ENCODE measurements around the gene UBE2Q1. TPM values are rescaled to one million over a fixed set of nuclear protein-coding genes. Genes with fewer than 3 reads are reported as not detected.

The UBE2Q1 gene
- 10 to 100 TPM; 24.7 to 43.7 TPM for total RNA-seq

GRCh38 chr1:154557939-154558719 lies at the start of gene UBE2Q1:
UBE2Q1 (minus strand) TSS chr1:154558662; CDS start chr1:154558553, 109 bp downstream.
- peaks cover 6% of the 10 kb centered on the region for H3K4me1 ChIP-seq (replicated peaks)
- peak within 1 kb of the TSS; percentile 85 to 88 for H3K4me3 ChIP-seq
- under 1% methylated on average over 19 of the region's 69 CpGs for WGBS
- H3K27me3 ChIP-seq (replicated peaks; ENCODE audit: insufficient read depth): no peaks in the 10 kb centered on the region
- TF ChIP-seq POLR2AphosphoS5 (IDR thresholded peaks at IDR 0.05): no peak
- TF ChIP-seq CTCF (IDR thresholded peaks at IDR 0.05): no peak
- TF ChIP-seq POLR2A (IDR thresholded peaks at IDR 0.05): no peak
- H3K36me3 ChIP-seq: peaks cover 9 to 22% of the 10 kb centered on the region in 2 donors
- peak within 1 kb of the TSS; percentile 82 to 89 for H3K27ac ChIP-seq
- H3K9me3 ChIP-seq: no peaks in the 10 kb centered on the region
- DNase-seq (ENCODE audit: low spot score): peak; percentile 26
- intact Hi-C loops (cut with DNase I): loop anchor here (2.0 to 10.0 kb wide), 4 partner anchors 153 to 507 kb away; partner anchors contain the start of genes EFNA4 and IL6R

GRCh38 chr1:154607609-154608396 lies 49.3 kb upstream of the UBE2Q1 start, which contains the start of gene ADAR:
ADAR (minus strand) TSS chr1:154608186; CDS start chr1:154608006, 180 bp downstream.
- TF ChIP-seq POLR2A (IDR thresholded peaks at IDR 0.05) (peak; percentile 54), CTCF (IDR thresholded peaks at IDR 0.05) (peak in 2 of 4 experiments; percentile 3 to 6), POLR2AphosphoS5 (IDR thresholded peaks at IDR 0.05) (peak; percentile 87)
- Histone ChIP-seq H3K4me1 (replicated peaks) (peaks cover 4% of the 10 kb centered on the region), H3K4me3 (peak within 1 kb of the TSS; percentile 89 to 99), H3K9me3 (no peaks in the 10 kb centered on the region), H3K27me3 (replicated peaks; ENCODE audit: insufficient read depth) (no peaks in the 10 kb centered on the region), H3K36me3 (no peaks in the 10 kb centered on the region), H3K27ac (peak within 1 kb of the TSS; percentile 93 to 97)
- peak; percentile 91 for DNase-seq (ENCODE audit: low spot score)
- intact Hi-C loops (cut with DNase I): loop anchor here (2.0 kb wide), 1 partner anchor 19 kb away; no protein-coding TSS in a partner anchor
- 0% methylated on average over 58 of the region's 59 CpGs for WGBS

GRCh38 chr1:154607106-154607608 lies 48.7 kb upstream of the UBE2Q1 start:
- WGBS: 8% methylated on average over 11 of the region's 11 CpGs
- peak overlapping the region; percentile 93 to 97 for H3K27ac ChIP-seq
- no peak for DNase-seq (ENCODE audit: low spot score)
- intact Hi-C loops (cut with DNase I): no loop called here
- H3K9me3 ChIP-seq: no peaks in the 10 kb centered on the region
- peak overlapping the region; percentile 89 to 99 for H3K4me3 ChIP-seq
- H3K4me1 ChIP-seq (replicated peaks): peaks cover 4% of the 10 kb centered on the region
- no peak for TF ChIP-seq CTCF (IDR thresholded peaks at IDR 0.05)
- TF ChIP-seq POLR2AphosphoS5 (IDR thresholded peaks at IDR 0.05): no peak
- TF ChIP-seq POLR2A (IDR thresholded peaks at IDR 0.05): no peak
- no peaks in the 10 kb centered on the region for H3K27me3 ChIP-seq (replicated peaks; ENCODE audit: insufficient read depth)
- no peaks in the 10 kb centered on the region for H3K36me3 ChIP-seq

GRCh38 chr1:154605534-154605933 lies 47.1 kb upstream of the UBE2Q1 start:
- H3K27ac ChIP-seq: no peak overlapping the region
- H3K27me3 ChIP-seq (replicated peaks; ENCODE audit: insufficient read depth): no peaks in the 10 kb centered on the region
- no peak for DNase-seq (ENCODE audit: low spot score)
- no peak overlapping the region for H3K4me3 ChIP-seq
- H3K36me3 ChIP-seq: peaks cover 4% of the 10 kb centered on the region in 2 donors
- H3K9me3 ChIP-seq: no peaks in the 10 kb centered on the region
- TF ChIP-seq POLR2AphosphoS5 (IDR thresholded peaks at IDR 0.05) (no peak), CTCF (IDR thresholded peaks at IDR 0.05) (no peak), POLR2A (IDR thresholded peaks at IDR 0.05) (no peak)
- H3K4me1 ChIP-seq (replicated peaks): peaks cover 4% of the 10 kb centered on the region
- intact Hi-C loops (cut with DNase I): no loop called here
- WGBS: 67% methylated on average over 2 of the region's 2 CpGs
